Islet precursor cell (in vitro differentiated cells): ENCODE measurements around the gene PIK3R2.

ENCODE experiments used
- DNase-seq: peaks from one replicate; pipeline ENCODE4 v3.0.0-alpha.2; 2018

The PIK3R2 gene

GRCh38 chr19:18126097-18126496, 26.9 kb upstream of the PIK3R2 start:
- peak; percentile 34 for DNase-seq

DNA sequence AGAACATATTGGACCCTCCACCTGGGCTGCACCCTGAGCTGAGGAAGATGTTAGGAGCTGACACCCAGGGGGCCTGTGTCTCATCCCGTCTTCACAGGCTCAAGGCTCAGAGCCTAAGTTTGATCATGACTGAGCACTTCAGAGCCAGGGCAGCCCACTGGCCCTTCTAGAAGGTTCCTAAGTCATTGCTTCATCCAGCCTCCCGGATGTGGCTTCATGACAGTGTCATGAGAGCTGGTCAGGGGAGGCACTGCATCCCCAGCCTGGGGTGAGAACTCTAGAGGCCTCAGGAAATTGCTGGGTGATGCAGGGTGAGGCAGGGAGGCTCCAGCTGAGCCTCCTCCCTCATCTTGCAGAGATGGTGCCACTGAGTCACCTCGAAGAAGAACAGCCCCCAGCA, 24.9 kb upstream of the PIK3R2 start:
- no peak for DNase-seq

DNA sequence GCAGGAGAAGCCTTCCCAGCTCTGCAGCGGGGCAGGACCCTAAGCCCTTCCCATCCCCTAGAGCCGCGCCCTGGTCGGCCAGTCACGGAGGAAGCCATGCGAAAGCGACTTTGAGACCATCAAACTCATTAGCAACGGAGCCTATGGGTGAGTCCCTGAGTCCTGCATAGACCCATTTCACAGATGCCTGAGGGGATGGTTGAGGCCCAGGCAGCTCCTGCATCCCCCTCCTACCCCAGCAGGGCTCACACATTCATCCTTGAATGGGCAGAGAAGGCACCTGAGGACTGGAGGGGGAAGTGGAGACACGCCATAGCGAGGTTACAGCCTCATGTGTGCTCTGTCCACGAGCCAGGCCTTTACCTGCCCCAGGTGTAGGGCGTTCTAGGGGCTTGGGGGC, 24.2 kb upstream of the PIK3R2 start:
- no peak for DNase-seq

DNA sequence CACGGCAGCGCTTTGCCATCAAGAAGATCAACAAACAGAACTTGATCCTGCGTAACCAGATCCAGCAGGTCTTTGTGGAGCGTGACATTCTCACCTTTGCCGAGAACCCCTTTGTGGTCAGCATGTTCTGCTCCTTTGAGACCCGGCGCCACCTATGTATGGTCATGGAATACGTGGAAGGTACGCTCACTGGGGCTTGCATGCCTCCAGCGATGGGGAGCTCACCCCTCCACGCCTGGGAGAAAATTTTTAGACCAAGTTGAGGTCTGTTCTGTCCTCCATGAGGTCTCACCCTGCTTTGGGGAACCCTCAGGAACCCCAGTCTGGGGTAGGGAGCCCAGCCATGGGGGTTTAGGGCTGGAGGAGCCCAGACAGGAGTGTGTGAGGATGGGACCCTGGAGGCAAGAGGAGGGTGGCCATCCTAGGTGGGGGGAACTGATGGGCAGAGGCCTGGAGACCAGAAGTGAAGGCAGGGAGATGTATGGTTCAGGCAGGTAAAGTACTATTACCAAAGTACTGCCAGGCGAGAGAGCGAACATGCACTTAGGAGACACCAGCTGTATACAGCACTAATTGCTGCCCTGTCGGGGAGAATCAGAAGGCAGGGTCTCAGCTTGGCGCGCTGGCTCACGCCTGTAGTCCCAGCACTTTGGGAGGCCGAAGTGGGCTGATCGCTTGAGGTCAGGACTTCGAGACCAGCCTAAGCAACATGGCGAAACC, 22.3 kb upstream of the PIK3R2 start:
- DNase-seq = no peak

DNA sequence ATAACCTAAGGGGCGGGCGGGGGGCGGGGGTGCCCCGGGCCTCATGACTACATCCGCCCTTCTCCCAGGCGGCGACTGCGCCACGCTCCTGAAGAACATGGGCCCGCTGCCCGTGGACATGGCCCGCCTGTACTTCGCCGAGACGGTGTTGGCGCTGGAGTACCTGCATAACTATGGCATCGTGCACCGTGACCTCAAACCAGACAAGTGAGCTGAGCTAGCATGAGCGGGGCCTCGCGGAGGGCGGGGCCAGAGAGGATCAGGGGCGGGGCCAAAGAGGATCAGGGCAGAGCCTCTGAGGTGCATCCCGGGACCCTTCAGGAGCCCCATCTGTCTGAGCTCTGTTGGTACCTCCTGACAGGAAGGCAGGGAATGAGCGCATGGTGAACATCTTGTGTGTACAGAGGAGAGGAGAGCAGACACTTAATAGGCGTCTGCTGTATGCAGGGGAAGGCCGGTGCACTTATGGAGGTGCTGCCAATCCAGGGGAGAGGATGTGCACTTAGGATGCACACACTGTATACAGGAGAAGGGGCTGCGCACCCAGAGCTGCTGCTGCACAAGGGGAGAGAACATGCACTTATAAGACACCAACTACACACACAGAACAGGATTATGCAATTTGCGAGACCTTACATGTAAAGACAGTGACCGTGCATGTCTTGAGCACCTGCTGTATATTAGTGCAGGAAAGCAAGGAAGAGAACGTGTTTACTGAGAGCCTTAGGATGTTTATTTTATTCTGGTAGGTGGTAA, 20.9 kb upstream of the PIK3R2 start:
- DNase-seq = no peak

- no peak for DNase-seq
These were observed 17.0 kb upstream of the PIK3R2 start for GRCh38 chr19:18135712-18136584.

- no peak for DNase-seq
These were observed 15.7 kb upstream of the PIK3R2 start for GRCh38 chr19:18137242-18137641.

GRCh38 chr19:18137657-18138339, 15.2 kb upstream of the PIK3R2 start:
- no peak for DNase-seq

DNA sequence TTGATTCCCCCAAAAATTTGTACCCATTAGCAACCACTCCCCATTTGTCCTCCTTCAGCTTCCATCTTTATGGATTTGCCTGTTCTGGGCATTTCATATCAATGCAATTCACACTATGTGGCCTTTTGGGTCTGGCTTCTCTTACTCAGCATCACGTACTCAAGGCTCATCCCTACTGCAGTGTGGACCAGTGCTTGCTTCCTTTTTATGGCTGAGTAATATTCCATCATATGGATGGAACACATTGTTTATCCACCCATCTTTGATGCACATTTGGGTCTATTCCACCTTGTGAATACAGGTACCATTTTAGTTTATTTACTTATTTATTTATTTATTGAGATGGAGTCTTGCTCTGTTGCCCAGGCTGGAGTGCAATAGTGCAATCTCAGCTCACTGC, 12.5 kb upstream of the PIK3R2 start:
- DNase-seq = no peak

GRCh38 chr19:18141031-18141430, 11.9 kb upstream of the PIK3R2 start:
- DNase-seq = no peak

DNA sequence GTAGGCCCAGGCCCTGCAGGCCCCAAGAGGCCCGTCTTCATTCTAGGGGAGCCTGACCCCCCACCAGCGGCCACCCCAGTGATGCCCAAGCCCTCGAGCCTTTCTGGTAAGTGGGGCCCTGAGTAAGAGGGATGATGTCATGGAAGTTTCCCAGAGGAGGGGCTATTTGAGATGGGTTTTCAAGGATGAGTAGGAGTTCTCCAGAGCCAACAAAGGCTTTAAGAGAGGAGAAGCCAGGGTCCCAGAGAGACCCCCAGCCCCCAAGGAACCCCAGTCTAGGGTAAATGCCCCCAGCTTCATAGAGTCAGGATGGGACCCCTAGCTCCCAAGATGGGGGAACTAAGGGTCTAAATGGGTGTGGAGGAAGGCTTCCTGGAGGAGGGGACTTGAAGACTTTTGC, 9.1 kb upstream of the PIK3R2 start:
- no peak for DNase-seq

DNA sequence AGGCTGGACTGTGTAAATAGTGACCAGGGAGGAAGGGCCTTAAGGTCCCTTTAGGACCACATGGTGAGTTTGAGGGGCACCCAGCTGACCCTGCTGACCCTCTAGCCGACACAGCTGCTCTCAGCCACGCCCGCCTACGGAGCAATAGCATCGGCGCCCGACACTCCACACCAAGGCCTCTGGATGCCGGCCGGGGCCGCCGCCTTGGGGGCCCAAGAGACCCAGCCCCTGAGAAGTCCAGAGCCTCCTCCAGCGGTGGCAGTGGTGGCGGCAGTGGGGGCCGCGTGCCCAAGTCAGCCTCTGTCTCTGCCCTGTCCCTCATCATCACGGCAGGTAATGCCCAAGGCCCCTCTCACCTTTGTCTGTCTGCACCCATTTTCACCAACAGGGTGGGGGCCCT, 8.6 kb upstream of the PIK3R2 start:
- DNase-seq = no peak

DNA sequence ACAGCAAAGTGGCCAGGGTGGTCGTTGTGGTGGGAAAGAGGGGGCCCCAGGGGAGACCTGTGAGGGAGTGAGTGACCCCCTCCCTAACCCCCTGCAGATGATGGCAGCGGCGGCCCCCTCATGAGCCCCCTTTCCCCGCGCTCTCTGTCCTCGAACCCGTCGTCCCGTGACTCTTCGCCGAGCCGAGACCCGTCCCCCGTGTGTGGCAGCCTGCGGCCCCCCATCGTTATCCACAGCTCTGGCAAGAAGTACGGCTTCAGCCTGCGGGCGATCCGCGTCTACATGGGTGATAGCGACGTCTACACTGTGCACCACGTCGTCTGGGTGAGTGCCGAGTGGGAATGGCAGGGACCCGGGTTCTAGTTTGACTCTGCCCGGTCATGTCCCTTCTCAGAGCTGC, 8.1 kb upstream of the PIK3R2 start:
- no peak for DNase-seq

GRCh38 chr19:18145391-18145999, 7.5 kb upstream of the PIK3R2 start:
- no peak for DNase-seq

DNA sequence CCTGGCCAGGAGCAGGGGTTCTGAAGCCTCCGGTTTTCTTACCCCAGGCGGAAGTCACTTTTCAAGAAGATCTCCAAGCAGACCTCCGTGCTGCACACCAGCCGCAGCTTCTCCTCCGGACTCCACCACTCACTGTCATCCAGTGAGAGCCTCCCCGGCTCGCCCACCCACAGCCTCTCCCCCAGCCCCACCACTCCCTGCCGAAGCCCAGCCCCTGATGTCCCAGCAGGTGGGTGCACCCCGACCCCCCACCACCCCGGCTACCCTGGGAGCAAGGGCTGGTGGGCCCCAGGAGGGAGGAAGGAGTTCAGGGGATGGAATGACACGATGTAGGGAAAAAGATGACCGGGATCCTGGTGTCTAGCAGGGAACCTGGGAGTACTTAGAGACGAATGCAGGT, 5.6 kb upstream of the PIK3R2 start:
- no peak for DNase-seq

GRCh38 chr19:18149596-18149975, 3.4 kb upstream of the PIK3R2 start:
- no peak for DNase-seq

GRCh38 chr19:18150776-18151624, 2.0 kb upstream of the PIK3R2 start:
- no peak for DNase-seq

DNA sequence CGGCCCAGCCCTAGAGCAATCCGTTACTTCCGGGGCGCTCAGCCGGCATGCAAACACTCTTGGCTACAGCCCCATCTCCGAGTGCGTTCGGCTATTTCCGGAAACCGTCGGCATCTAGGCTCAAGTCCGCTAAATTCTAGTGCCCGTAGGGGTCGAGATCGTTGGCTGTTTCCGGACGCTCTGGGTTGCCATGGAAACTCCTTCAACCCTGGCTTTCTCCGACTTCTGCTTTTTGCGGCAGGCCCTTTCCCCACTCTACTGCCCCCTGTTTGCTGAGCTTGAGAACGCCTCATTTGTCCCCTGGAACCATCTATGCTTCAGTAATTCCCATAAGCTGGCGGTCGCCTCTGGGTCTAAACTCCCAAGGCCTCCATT, 534 bp upstream of the PIK3R2 start:
- peak; percentile 98 for DNase-seq

DNA sequence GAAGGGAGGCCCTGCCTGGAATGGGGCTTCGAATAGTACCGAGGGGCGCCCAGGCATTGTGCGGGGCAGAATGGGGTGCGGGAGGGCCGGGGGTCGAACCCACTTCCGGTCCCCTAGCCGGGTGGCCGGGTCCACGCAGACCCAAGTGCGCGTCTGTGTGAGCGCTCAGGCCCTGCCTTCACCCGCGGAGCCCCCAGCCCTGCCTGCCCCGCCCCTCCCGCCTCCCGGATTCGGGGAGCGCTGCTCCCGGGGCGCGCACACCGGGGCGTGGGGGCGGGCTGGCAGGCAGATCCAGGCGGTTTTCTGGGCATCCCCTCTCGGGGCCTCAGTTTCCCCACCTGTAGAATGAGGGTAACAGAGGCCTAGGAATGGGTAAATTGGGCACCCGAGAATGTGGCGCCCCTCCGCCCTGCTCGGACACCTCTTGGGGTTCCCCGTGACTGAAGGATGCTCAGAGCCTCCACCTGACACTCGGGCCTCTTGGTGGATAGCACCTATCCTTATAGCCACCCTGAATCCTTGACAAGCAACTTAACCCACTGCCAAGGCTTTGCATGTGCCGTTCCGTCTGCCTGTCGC, 682 bp downstream of the PIK3R2 start:
- no peak for DNase-seq

GRCh38 chr19:18155095-18156087, 2.4 kb downstream of the PIK3R2 start:
- DNase-seq = no peak
